ENCODE data around the gene SYTL3. TPM values are rescaled to one million over a fixed set of nuclear protein-coding genes. Genes with fewer than 3 reads are reported as not detected.

Gene SYTL3
- total RNA-seq, 2 donors from 2014 or later: 9.9 to 12.1 TPM

DNA sequence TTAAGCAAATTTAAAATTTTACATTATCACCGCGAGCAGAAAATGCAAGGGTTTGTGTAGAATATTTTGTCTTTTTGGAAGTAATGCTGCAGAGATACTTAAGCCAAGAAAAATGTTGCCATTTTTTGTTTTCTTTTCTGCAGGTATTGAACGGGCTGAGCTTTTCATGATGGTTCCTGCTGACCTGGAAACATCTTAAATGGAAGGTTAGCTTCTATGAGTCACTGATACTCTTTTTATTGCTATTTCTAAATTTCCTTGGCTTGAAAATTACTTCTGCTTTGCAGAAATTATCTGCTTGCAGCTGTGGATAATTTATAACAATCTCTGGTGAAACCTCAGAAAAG is 12.7 kb downstream of the SYTL3 start:
- 41% methylated on average over 3 of the region's 3 CpGs for WGBS
- no peak for DNase-seq (ENCODE audit: low spot score)
- Histone ChIP-seq H3K9me3 (no peaks in the 10 kb centered on the region), H3K4me3 (peak overlapping the region in 1 of 2 donors; percentile 42), H3K27ac (peak overlapping the region; percentile 84 to 86), H3K27me3 (replicated peaks; ENCODE audit: insufficient read depth) (no peaks in the 10 kb centered on the region), H3K4me1 (replicated peaks) (peaks cover 7% of the 10 kb centered on the region), H3K36me3 (no peaks in the 10 kb centered on the region)
- intact Hi-C loops (cut with DNase I): no loop called here
- TF ChIP-seq, protein P1, sequence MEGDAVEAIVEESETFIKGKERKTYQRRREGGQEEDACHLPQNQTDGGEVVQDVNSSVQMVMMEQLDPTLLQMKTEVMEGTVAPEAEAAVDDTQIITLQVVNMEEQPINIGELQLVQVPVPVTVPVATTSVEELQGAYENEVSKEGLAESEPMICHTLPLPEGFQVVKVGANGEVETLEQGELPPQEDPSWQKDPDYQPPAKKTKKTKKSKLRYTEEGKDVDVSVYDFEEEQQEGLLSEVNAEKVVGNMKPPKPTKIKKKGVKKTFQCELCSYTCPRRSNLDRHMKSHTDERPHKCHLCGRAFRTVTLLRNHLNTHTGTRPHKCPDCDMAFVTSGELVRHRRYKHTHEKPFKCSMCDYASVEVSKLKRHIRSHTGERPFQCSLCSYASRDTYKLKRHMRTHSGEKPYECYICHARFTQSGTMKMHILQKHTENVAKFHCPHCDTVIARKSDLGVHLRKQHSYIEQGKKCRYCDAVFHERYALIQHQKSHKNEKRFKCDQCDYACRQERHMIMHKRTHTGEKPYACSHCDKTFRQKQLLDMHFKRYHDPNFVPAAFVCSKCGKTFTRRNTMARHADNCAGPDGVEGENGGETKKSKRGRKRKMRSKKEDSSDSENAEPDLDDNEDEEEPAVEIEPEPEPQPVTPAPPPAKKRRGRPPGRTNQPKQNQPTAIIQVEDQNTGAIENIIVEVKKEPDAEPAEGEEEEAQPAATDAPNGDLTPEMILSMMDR (IDR thresholded peaks at IDR 0.05): no peak
- TF ChIP-seq POLR2AphosphoS5 (IDR thresholded peaks at IDR 0.05): no peak
- TF ChIP-seq POLR2A (IDR thresholded peaks at IDR 0.05): no peak

DNA sequence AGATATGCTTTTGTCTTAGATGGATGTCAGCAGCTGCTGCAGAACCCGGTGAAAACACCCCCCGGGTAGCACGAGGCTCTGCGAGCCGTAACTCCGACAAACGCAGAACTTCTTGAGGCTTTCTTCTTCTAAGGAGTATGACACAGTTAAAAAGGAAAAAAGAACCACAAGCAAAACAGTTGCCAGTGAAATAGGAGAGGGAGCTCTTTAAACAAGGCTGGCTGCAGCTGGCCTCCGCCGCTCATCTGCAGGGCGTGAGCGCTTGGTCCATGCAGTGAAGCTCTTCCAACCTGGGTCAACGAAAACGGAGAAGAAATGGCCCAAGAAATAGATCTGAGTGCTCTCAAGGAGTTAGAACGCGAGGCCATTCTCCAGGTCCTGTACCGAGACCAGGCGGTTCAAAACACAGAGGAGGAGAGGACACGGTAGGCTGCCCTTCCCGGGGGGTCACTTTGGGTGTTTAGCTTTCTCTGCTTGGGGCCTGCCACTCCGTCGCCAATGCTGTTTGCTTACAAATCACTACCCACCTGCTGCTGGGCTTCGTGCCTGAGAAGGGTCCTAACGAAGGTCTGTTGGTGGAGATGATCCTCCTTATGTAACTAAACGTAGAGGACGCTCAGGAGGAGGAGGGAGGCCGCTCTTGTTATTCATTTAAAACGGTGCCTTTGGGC is 13.2 kb downstream of the SYTL3 start:
- Histone ChIP-seq H3K27ac (peak overlapping the region; percentile 84 to 86), H3K27me3 (replicated peaks; ENCODE audit: insufficient read depth) (no peaks in the 10 kb centered on the region), H3K36me3 (no peaks in the 10 kb centered on the region), H3K4me1 (replicated peaks) (peaks cover 7% of the 10 kb centered on the region), H3K4me3 (peak overlapping the region; percentile 22 to 42), H3K9me3 (no peaks in the 10 kb centered on the region)
- TF ChIP-seq POLR2A (IDR thresholded peaks at IDR 0.05): no peak
- TF ChIP-seq, protein P1 (IDR thresholded peaks at IDR 0.05): no peak
- TF ChIP-seq POLR2AphosphoS5 (IDR thresholded peaks at IDR 0.05): no peak
- intact Hi-C loops (cut with DNase I): no loop called here
- 8% methylated on average over 27 of the region's 27 CpGs for WGBS
- no peak for DNase-seq (ENCODE audit: low spot score)

DNA sequence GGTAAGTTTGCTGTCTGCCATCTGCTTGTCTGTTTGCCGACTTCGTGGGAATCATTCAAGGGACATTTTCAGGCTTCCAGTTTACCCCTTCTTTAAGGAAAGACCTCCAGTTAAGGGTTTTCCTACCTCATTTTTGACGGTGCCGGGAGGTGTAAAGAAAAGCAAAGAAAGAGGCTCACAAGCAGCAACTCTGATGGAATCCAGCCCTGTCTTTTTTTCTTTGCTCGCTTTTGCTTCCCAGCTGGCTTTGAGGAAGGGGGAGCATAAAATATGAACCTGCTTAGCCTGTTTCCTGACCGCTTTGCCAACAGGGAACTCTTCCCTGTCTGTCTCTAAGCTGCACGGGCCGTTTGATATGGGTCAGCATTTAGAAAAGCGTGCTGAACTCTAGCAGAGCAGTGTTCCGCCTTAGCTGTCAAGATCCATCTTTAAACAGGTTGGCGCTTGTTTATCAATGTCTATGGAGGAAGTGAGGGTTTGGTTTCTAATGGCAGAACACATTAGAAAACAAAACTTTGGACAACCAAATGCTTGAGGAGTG is 13.8 kb downstream of the SYTL3 start:
- peak overlapping the region; percentile 84 to 86 for H3K27ac ChIP-seq
- intact Hi-C loops (cut with DNase I): no loop called here
- peak; percentile 87 for DNase-seq (ENCODE audit: low spot score)
- H3K27me3 ChIP-seq (replicated peaks; ENCODE audit: insufficient read depth): no peaks in the 10 kb centered on the region
- H3K4me1 ChIP-seq (replicated peaks): peaks cover 7% of the 10 kb centered on the region
- WGBS: 18% methylated on average over 11 of the region's 11 CpGs
- TF ChIP-seq, protein P1 (IDR thresholded peaks at IDR 0.05): no peak
- TF ChIP-seq POLR2AphosphoS5 (IDR thresholded peaks at IDR 0.05): peak; percentile 81
- H3K4me3 ChIP-seq: peak overlapping the region; percentile 22 to 42
- H3K36me3 ChIP-seq: no peaks in the 10 kb centered on the region
- H3K9me3 ChIP-seq: no peaks in the 10 kb centered on the region

DNA sequence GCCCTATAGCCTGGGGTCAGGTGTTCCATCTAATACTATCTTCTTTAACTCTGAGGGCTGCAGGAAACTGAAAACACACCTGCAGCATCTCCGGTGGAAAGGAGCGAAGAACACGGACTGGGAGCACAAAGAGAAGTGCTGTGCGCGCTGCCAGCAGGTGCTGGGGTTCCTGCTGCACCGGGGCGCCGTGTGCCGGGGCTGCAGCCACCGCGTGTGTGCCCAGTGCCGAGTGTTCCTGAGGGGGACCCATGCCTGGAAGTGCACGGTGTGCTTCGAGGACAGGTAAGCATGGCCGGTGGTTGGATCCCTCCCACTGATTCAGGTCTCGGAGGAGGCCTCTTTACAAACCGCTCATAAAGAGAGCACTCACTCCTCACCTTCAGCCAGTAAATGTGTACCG is 15.5 kb downstream of the SYTL3 start:
- intact Hi-C loops (cut with DNase I): no loop called here

More for the DNA sequence above, 15.5 kb downstream of the SYTL3 start:
- Histone ChIP-seq H3K27ac (peak overlapping the region; percentile 6 to 86), H3K27me3 (replicated peaks; ENCODE audit: insufficient read depth) (no peaks in the 10 kb centered on the region), H3K9me3 (no peaks in the 10 kb centered on the region), H3K4me3 (no peak overlapping the region), H3K36me3 (no peaks in the 10 kb centered on the region), H3K4me1 (replicated peaks) (peaks cover 7% of the 10 kb centered on the region)
- no peak for TF ChIP-seq POLR2AphosphoS5 (IDR thresholded peaks at IDR 0.05)
- TF ChIP-seq POLR2A (IDR thresholded peaks at IDR 0.05): no peak
- TF ChIP-seq, protein P1 (IDR thresholded peaks at IDR 0.05): no peak
- DNase-seq (ENCODE audit: low spot score): no peak
- 93% methylated on average over 18 of the region's 18 CpGs for WGBS

Data from prostate gland (tissue), 2 donors.